Measurements from ENCODE around the gene CYB561. TPM values are rescaled to one million over a fixed set of nuclear protein-coding genes. Genes with fewer than 3 reads are reported as not detected.

Gene CYB561
- total RNA-seq, 1 donor from 2014 or later: 4.2 TPM

- H3K9ac ChIP-seq (ENCODE audit: low read depth in 1 of 3, low read length in 3 of 3): no peak overlapping the region
- H3K36me3 ChIP-seq (ENCODE audit: control insufficient read depth in 3 of 3, insufficient read depth in 3 of 3, low read length in 3 of 3): no peaks in the 10 kb centered on the region
- no peak overlapping the region for H3K4me3 ChIP-seq (ENCODE audit: low read length in 3 of 3)
- H3K4me1 ChIP-seq (ENCODE audit: control insufficient read depth in 3 of 3, insufficient read depth in 3 of 3, low read length in 3 of 3): peaks cover 11 to 19% (median 15%) of the 10 kb centered on the region in 3 donors
- H3K27me3 ChIP-seq (ENCODE audit: control insufficient read depth in 3 of 3, insufficient read depth in 3 of 3, low read length in 3 of 3): peaks cover 0 to 2% (median 0%) of the 10 kb centered on the region in 3 donors
- no peaks in the 10 kb centered on the region for H3K9me3 ChIP-seq (ENCODE audit: control insufficient read depth in 3 of 3, low read length in 3 of 3)
- no peak overlapping the region for H3K27ac ChIP-seq (ENCODE audit: low read depth, low read length)
Observed at GRCh38 chr17:63429766-63430165, 16.3 kb downstream of the CYB561 start.

GRCh38 chr17:63426917-63427308, 19.2 kb downstream of the CYB561 start:
- H3K9ac ChIP-seq (ENCODE audit: low read depth in 1 of 3, low read length in 3 of 3): no peak overlapping the region
- no peak overlapping the region for H3K4me3 ChIP-seq (ENCODE audit: low read length in 3 of 3)
- H3K27me3 ChIP-seq (ENCODE audit: control insufficient read depth in 3 of 3, insufficient read depth in 3 of 3, low read length in 3 of 3): peaks cover 0 to 2% (median 0%) of the 10 kb centered on the region in 3 donors
- H3K36me3 ChIP-seq (ENCODE audit: control insufficient read depth in 3 of 3, insufficient read depth in 3 of 3, low read length in 3 of 3): no peaks in the 10 kb centered on the region
- H3K27ac ChIP-seq (ENCODE audit: low read depth, low read length): no peak overlapping the region
- H3K4me1 ChIP-seq (ENCODE audit: control insufficient read depth in 3 of 3, insufficient read depth in 3 of 3, low read length in 3 of 3): peaks cover 0 to 4% (median 3%) of the 10 kb centered on the region in 3 donors
- H3K9me3 ChIP-seq (ENCODE audit: control insufficient read depth in 3 of 3, low read length in 3 of 3): no peaks in the 10 kb centered on the region

- Histone ChIP-seq H3K27me3 (ENCODE audit: control insufficient read depth in 3 of 3, insufficient read depth in 3 of 3, low read length in 3 of 3) (peaks cover 0 to 2% (median 0%) of the 10 kb centered on the region in 3 donors), H3K27ac (ENCODE audit: low read depth, low read length) (no peak overlapping the region), H3K4me3 (ENCODE audit: low read length in 3 of 3) (no peak overlapping the region), H3K9ac (ENCODE audit: low read depth in 1 of 3, low read length in 3 of 3) (no peak overlapping the region), H3K4me1 (ENCODE audit: control insufficient read depth in 3 of 3, insufficient read depth in 3 of 3, low read length in 3 of 3) (peaks cover 0 to 4% (median 3%) of the 10 kb centered on the region in 3 donors), H3K36me3 (ENCODE audit: control insufficient read depth in 3 of 3, insufficient read depth in 3 of 3, low read length in 3 of 3) (peaks cover 0 to 3% (median 3%) of the 10 kb centered on the region in 3 donors), H3K9me3 (ENCODE audit: control insufficient read depth in 3 of 3, low read length in 3 of 3) (no peaks in the 10 kb centered on the region)
Observed at GRCh38 chr17:63426041-63426916, 19.8 kb downstream of the CYB561 start.

GRCh38 chr17:63425483-63425882, 20.6 kb downstream of the CYB561 start:
- no peaks in the 10 kb centered on the region for H3K9me3 ChIP-seq (ENCODE audit: control insufficient read depth in 3 of 3, low read length in 3 of 3)
- H3K4me1 ChIP-seq (ENCODE audit: control insufficient read depth in 3 of 3, insufficient read depth in 3 of 3, low read length in 3 of 3): peaks cover 0 to 4% (median 3%) of the 10 kb centered on the region in 3 donors
- H3K4me3 ChIP-seq (ENCODE audit: low read length in 3 of 3): no peak overlapping the region
- H3K27me3 ChIP-seq (ENCODE audit: control insufficient read depth in 3 of 3, insufficient read depth in 3 of 3, low read length in 3 of 3): peaks cover 0 to 2% (median 0%) of the 10 kb centered on the region in 3 donors
- peaks cover 0 to 8% (median 4%) of the 10 kb centered on the region in 3 donors for H3K36me3 ChIP-seq (ENCODE audit: control insufficient read depth in 3 of 3, insufficient read depth in 3 of 3, low read length in 3 of 3)
- no peak overlapping the region for H3K27ac ChIP-seq (ENCODE audit: low read depth, low read length)
- no peak overlapping the region for H3K9ac ChIP-seq (ENCODE audit: low read depth in 1 of 3, low read length in 3 of 3)

GRCh38 chr17:63423963-63424362, 22.1 kb downstream of the CYB561 start:
- H3K27ac ChIP-seq (ENCODE audit: low read depth, low read length): no peak overlapping the region

GRCh38 chr17:63423251-63423950, 22.7 kb downstream of the CYB561 start:
- H3K4me1 ChIP-seq (ENCODE audit: control insufficient read depth in 3 of 3, insufficient read depth in 3 of 3, low read length in 3 of 3): peaks cover 0 to 4% (median 3%) of the 10 kb centered on the region in 3 donors
- no peak overlapping the region for H3K4me3 ChIP-seq (ENCODE audit: low read length in 3 of 3)
- no peaks in the 10 kb centered on the region for H3K9me3 ChIP-seq (ENCODE audit: control insufficient read depth in 3 of 3, low read length in 3 of 3)
- H3K9ac ChIP-seq (ENCODE audit: low read depth in 1 of 3, low read length in 3 of 3): no peak overlapping the region
- H3K27ac ChIP-seq (ENCODE audit: low read depth, low read length): no peak overlapping the region
- peaks cover 0 to 11% (median 7%) of the 10 kb centered on the region in 3 donors for H3K36me3 ChIP-seq (ENCODE audit: control insufficient read depth in 3 of 3, insufficient read depth in 3 of 3, low read length in 3 of 3)
- peaks cover 0 to 2% (median 0%) of the 10 kb centered on the region in 3 donors for H3K27me3 ChIP-seq (ENCODE audit: control insufficient read depth in 3 of 3, insufficient read depth in 3 of 3, low read length in 3 of 3)

More at GRCh38 chr17:63423963-63424362, 22.1 kb downstream of the CYB561 start:
- Histone ChIP-seq H3K36me3 (ENCODE audit: control insufficient read depth in 3 of 3, insufficient read depth in 3 of 3, low read length in 3 of 3) (peaks cover 0 to 11% (median 4%) of the 10 kb centered on the region in 3 donors), H3K27me3 (ENCODE audit: control insufficient read depth in 3 of 3, insufficient read depth in 3 of 3, low read length in 3 of 3) (peaks cover 0 to 2% (median 0%) of the 10 kb centered on the region in 3 donors), H3K9me3 (ENCODE audit: control insufficient read depth in 3 of 3, low read length in 3 of 3) (no peaks in the 10 kb centered on the region), H3K4me1 (ENCODE audit: control insufficient read depth in 3 of 3, insufficient read depth in 3 of 3, low read length in 3 of 3) (peaks cover 0 to 4% (median 3%) of the 10 kb centered on the region in 3 donors), H3K9ac (ENCODE audit: low read depth in 1 of 3, low read length in 3 of 3) (no peak overlapping the region), H3K4me3 (ENCODE audit: low read length in 3 of 3) (no peak overlapping the region)

- H3K36me3 ChIP-seq (ENCODE audit: control insufficient read depth in 3 of 3, insufficient read depth in 3 of 3, low read length in 3 of 3): peaks cover 0 to 11% (median 7%) of the 10 kb centered on the region in 3 donors
- no peak overlapping the region for H3K27ac ChIP-seq (ENCODE audit: low read depth, low read length)
Observed at GRCh38 chr17:63421681-63422645, 24.1 kb downstream of the CYB561 start.

GRCh38 chr17:63420868-63421680, 25.0 kb downstream of the CYB561 start:
- Histone ChIP-seq H3K27me3 (ENCODE audit: control insufficient read depth in 3 of 3, insufficient read depth in 3 of 3, low read length in 3 of 3) (peaks cover 0 to 2% (median 0%) of the 10 kb centered on the region in 3 donors), H3K27ac (ENCODE audit: low read depth, low read length) (no peak overlapping the region), H3K36me3 (ENCODE audit: control insufficient read depth in 3 of 3, insufficient read depth in 3 of 3, low read length in 3 of 3) (peaks cover 0 to 11% (median 11%) of the 10 kb centered on the region in 3 donors)

More at GRCh38 chr17:63421681-63422645, 24.1 kb downstream of the CYB561 start:
- Histone ChIP-seq H3K4me1 (ENCODE audit: control insufficient read depth in 3 of 3, insufficient read depth in 3 of 3, low read length in 3 of 3) (peaks cover 0 to 4% (median 3%) of the 10 kb centered on the region in 3 donors), H3K9ac (ENCODE audit: low read depth in 1 of 3, low read length in 3 of 3) (no peak overlapping the region), H3K4me3 (ENCODE audit: low read length in 3 of 3) (no peak overlapping the region), H3K27me3 (ENCODE audit: control insufficient read depth in 3 of 3, insufficient read depth in 3 of 3, low read length in 3 of 3) (peaks cover 0 to 2% (median 0%) of the 10 kb centered on the region in 3 donors), H3K9me3 (ENCODE audit: control insufficient read depth in 3 of 3, low read length in 3 of 3) (no peaks in the 10 kb centered on the region)

More at GRCh38 chr17:63420868-63421680, 25.0 kb downstream of the CYB561 start:
- Histone ChIP-seq H3K9ac (ENCODE audit: low read depth in 1 of 3, low read length in 3 of 3) (no peak overlapping the region), H3K9me3 (ENCODE audit: control insufficient read depth in 3 of 3, low read length in 3 of 3) (no peaks in the 10 kb centered on the region), H3K4me1 (ENCODE audit: control insufficient read depth in 3 of 3, insufficient read depth in 3 of 3, low read length in 3 of 3) (peaks cover 0 to 4% (median 3%) of the 10 kb centered on the region in 3 donors), H3K4me3 (ENCODE audit: low read length in 3 of 3) (no peak overlapping the region)

Data from skeletal muscle tissue (tissue), 4 donors.